Activated CD4-positive, alpha-beta T cell treated with anti-CD3 and anti-CD28 coated beads for 24 hours (primary cell): ENCODE results near the gene CCDC169.
"Not testable (repeated sequence)": the region's sequence is repeated elsewhere in the genome, so short reads cannot be mapped to it uniquely, and the experiment has no call there.

Source experiments
- DNase-seq, 2 donors: peaks; one replicate each; pipeline ENCODE4 v3.0.0-alpha.2; 2020; ENCODE audit warnings: low read depth in 2 of 2

CCDC169 gene

DNA sequence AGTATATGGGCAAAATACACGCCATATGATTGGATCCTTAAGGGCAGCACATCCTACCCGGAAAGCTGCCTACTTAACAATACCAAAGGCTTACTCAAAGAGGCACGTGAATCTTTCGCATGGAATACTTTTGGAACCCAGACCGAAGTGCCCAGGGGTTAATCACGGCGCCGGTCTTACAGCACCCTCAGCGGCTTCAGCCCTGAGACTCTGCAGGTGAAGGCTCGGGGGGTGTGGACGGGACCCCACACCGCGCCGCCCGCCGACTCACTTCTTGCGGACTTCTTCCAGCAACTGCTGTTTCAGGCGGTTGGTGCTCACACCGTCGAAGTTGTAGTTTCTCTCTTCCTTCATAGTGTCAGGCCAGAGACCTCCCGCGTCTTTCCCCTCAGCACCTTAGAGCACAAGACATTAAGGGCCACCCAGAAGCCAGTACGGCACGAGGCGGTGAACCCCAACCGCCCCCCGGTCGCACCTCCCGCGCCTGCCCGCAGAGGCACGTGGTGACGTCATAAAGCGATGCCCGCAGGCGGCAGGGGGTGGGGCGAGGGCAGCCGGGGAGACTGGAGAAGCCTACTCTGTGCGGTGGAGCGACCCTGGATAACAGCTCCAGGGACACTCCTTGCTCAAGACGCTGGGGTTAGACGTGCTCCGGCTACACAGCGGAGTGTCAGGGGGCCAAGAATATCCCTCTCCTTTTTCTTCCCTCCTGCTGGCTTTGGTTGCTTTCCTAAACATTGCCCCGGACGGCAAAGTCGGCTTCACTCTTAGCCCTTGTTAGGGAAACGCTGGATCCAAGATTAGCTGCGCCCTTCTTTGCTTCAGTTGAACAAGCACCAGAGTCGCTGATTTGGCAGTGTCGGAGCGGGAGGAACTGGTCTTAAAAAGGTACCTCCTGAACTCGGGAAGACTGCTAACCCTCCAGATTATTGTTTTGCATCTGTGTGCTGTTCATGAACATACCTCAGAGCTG is at the start of gene CCDC169:
TSS of gene CCDC169 (minus strand) at position 449 of the 973 bp plus-strand sequence. CDS start at position 354, 95 bp downstream.
- peak; percentile 20 to 39 for DNase-seq

DNA sequence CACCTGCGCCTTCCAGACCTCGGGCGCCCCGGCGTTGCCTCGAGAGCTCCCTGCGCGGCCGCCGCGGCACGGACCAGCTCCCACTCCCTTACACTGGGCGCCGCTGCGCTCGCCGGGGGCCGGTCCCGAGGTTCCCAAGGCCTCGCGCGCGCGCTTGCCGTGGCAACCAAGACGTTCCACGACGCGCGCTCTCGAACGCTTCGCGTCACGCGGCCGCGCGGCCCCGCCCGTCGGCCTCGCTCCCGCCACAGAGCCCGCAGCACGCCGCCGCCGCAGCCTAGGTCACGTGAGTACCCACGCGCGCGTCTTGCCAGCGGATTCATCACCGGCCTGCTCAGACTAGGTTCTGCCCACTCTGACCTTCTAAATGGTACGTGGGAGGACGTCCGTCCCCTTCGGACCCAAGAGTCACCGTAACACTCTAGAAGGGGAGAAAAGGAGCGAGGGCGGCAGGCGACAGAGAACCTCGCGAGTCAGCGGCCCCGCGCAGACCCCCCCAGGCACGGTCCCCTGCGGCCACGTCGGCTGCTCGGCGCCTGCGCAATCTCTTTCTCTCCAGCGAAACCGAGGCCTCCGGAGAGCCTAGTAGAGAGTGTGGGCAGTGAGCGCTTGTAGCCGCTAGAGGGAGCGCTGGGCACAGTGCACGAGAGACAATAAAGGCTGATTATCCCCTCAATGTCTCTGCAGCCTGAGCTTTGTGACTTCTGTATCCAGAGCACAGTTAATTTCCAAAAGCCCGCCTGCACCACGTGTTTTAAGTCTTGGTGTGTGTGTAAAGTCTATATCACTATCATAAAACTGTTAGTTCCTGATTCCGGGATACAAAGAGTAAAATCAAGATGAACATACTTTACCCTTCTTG is 48.8 kb upstream of the CCDC169 start, which contains the start of gene SPART:
TSS of gene SPART (minus strand) at position 173 of the 862 bp plus-strand sequence. CDS start 10,564 bp downstream, outside the sequence.
- peak; percentile 81 for DNase-seq

DNA sequence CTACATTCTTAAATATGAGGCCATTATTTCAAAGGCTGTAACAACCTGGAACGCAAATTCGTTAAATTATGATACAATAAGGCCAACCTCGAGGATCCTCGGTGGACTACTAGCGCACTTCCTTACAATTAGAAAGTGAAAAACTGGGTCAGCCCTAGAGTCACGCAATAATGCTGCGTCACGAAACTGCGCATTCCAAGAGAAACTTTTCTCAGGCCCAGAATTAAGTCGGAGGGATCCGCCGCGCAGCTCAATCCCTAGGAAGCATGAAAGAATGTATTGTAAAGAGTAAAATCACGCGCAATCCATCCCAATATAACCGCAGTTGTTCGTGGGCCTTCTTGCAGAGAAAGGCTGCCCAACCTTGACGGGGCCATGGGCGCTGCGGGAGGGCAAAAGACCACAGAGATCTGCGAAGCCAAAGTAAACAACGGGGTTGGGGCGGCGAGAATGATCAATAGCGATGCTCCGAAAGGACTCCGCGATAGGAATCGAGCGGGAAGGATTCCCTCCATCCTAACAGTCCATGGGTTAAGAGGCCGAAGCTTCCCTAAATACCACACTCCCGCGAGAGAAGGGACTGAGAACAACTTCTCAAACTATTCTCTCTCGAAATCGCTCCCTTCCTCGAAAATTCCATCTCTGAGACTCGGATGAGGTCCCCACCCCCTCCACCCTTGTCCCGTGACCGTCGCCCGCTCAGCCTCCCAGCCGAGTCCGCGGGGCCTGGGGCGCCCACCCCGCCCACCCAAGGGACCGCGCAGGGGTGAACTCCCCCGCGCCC is 48.0 kb upstream of the CCDC169 start:
- DNase-seq: peak in 1 of 2 donors; percentile 13

GRCh38 chr13:36344886-36345437 is 47.3 kb upstream of the CCDC169 start:
- no peak for DNase-seq

- DNase-seq: no peak
Measured at GRCh38 chr13:36344173-36344572, 46.6 kb upstream of the CCDC169 start.

GRCh38 chr13:36343766-36344165 is 46.2 kb upstream of the CCDC169 start:
- DNase-seq: no peak

GRCh38 chr13:36342715-36343114 is 45.1 kb upstream of the CCDC169 start:
- DNase-seq: no peak

- DNase-seq: no peak
Measured at GRCh38 chr13:36341718-36342117, 44.1 kb upstream of the CCDC169 start.

DNA sequence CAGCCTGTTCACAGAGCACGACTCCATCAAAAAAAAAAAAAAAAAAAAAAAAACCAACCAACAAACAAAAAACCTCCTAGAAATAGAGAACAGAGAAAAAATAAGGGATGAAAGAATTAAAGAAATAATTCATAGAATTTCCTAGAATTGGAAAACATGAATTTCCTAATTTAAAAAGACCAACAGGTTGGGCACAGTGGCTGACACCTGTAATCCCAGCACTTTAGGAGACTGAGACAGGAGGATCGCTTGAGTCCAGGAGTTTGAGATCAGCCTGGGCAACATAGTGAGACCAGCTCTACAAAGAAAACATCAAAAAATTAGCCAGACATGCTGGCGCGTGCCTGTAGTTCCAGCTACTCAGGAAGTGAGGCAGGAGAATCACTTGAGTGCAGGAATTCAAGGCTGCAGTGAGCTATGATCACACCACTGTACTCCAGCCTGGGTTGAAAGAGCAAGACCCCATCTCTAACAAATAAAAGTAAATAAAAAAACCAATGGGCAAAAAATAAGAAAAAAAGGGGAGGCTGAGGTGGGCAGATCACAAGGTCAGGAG is 42.1 kb upstream of the CCDC169 start:
- no peak for DNase-seq

DNA sequence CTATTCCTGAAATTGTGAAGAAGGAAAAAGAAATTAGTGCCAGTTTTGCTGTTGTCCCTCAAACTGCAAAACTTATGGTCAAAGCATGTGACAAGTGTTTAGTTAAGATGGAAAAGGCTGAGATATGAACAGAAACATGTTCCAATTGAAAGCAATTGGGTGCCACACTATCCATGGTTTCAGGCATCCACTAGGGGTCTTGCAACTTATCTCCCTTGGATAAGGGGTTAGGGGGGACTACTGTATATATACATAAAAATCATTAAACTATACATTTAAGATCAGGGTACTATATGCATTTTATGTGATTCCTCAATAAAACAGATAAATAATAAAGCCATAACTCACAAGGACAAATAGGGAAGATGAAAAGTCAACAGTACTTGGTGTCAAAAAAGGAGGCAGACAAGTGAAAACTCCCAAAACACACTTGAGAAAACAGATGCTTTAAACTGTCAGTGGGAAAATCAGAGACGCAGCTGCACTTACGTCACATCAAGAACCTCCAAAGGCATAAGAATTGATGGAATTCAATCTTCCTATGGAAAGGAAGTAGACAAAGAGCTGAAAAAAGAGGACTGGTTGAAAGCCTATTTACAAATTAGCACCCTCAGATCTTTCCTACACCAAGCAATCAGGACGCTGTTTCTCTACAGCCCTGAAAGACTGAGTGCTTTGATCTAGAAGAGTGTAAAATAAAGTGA is 40.5 kb upstream of the CCDC169 start:
- DNase-seq: no peak

GRCh38 chr13:36332986-36333385 is 35.4 kb upstream of the CCDC169 start:
- no peak for DNase-seq

- not testable (repeated sequence) for DNase-seq
Measured at GRCh38 chr13:36332255-36332654, 34.6 kb upstream of the CCDC169 start.

DNA sequence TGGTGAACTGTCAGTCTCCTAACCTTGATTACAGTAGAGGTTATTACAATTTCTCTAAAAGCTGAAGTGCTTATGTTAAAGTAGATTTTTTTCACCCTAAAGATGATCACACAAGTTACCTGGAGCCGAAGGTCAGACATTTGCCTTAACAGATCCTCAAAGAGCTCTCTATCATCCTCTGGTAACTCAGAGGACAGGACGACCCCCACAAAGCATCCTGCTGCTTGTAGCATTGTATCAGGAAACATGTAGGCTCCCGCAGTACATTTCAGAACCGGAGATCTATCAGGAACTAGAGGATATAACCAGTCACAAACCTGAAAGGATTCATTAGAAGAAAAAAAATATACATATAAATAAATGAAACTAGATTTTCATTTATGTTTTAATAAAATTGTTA is 33.7 kb upstream of the CCDC169 start:
- DNase-seq: no peak

GRCh38 chr13:36329361-36329760 is 31.7 kb upstream of the CCDC169 start:
- no peak for DNase-seq

GRCh38 chr13:36328821-36329220 is 31.2 kb upstream of the CCDC169 start:
- DNase-seq: no peak

GRCh38 chr13:36325912-36326311 is 28.3 kb upstream of the CCDC169 start:
- no peak for DNase-seq

DNA sequence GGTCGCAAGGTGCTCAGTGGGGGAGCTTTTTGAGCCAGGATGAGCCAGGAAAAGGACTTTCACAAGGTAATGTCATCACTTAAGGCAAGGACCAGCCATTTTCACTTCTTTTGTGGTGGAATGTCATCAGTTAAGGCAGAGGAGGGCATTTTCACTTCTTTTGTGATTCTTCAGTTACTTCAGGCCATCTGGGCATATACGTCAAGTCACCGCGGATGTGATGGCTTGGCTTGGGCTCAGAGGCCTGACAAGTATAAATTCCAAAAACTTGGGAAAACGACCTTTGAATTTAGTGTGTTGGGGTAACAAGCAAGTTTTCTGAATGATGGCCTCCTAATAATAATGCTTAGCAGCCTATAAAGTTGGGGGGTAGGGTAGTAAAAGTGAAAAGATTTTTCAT is 27.3 kb upstream of the CCDC169 start:
- DNase-seq: not testable (repeated sequence)

- DNase-seq: no peak
Measured at GRCh38 chr13:36323951-36324566, 26.4 kb upstream of the CCDC169 start.

- no peak for DNase-seq
Measured at GRCh38 chr13:36323408-36323807, 25.8 kb upstream of the CCDC169 start.

GRCh38 chr13:36319793-36320192 is 22.2 kb upstream of the CCDC169 start:
- DNase-seq: not testable (repeated sequence)
